Measurements from ENCODE around the gene ENPP3. TPM values are rescaled to one million over a fixed set of nuclear protein-coding genes. Genes with fewer than 3 reads are reported as not detected.
A peak's percentile ranks its signal among the peaks of the same experiment; 100 is the strongest.

ENPP3 gene
- total and polyA plus RNA-seq, 2 of the 13 experiments (the other 11 are each of a cell fraction or from before 2014, with no cell fraction given), result 40.0 to 75.4 TPM

- TF ChIP-seq MLX (CRISPR knock-in tag; IDR thresholded peaks at IDR 0.05) (peak; percentile 86; the same call in 1 of the 2 replicates), NFE2 (CRISPR knock-in tag; IDR thresholded peaks at IDR 0.05) (no peak), ZFP41 (CRISPR knock-in tag; IDR thresholded peaks at IDR 0.05; ENCODE audit: borderline replicate concordance) (no peak), PHF5A (CRISPR knock-in tag; IDR thresholded peaks at IDR 0.05; ENCODE audit: low read depth, unreplicated experiment) (peak; percentile 72), MED13 (CRISPR knock-in tag; IDR thresholded peaks at IDR 0.05) (no peak), BCL6 (CRISPR knock-in tag; IDR thresholded peaks at IDR 0.05) (peak; percentile 84), HNF4A (CRISPR knock-in tag; IDR thresholded peaks at IDR 0.05) (peak; percentile 85), ZNF441 (CRISPR knock-in tag; IDR thresholded peaks at IDR 0.05; ENCODE audit: borderline replicate concordance) (peak; percentile 28; the same call in 1 of the 2 replicates), ZNF614 (CRISPR knock-in tag; IDR thresholded peaks at IDR 0.05; ENCODE audit: borderline replicate concordance) (peak; percentile 87), ISX (CRISPR knock-in tag; conservative IDR thresholded peaks at IDR 0.05) (no peak), ZNF468 (CRISPR knock-in tag; IDR thresholded peaks at IDR 0.05) (no peak)
- TF ChIP-seq, protein P1, sequence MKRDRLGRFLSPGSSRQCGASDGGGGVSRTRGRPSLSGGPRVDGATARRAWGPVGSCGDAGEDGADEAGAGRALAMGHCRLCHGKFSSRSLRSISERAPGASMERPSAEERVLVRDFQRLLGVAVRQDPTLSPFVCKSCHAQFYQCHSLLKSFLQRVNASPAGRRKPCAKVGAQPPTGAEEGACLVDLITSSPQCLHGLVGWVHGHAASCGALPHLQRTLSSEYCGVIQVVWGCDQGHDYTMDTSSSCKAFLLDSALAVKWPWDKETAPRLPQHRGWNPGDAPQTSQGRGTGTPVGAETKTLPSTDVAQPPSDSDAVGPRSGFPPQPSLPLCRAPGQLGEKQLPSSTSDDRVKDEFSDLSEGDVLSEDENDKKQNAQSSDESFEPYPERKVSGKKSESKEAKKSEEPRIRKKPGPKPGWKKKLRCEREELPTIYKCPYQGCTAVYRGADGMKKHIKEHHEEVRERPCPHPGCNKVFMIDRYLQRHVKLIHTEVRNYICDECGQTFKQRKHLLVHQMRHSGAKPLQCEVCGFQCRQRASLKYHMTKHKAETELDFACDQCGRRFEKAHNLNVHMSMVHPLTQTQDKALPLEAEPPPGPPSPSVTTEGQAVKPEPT (CRISPR knock-in tag; IDR thresholded peaks at IDR 0.05; ENCODE audit: low read depth), result 0 out of 2 replicates have a peak, but pooled peaks have one; percentile 40
- TF ChIP-seq, protein P2, sequence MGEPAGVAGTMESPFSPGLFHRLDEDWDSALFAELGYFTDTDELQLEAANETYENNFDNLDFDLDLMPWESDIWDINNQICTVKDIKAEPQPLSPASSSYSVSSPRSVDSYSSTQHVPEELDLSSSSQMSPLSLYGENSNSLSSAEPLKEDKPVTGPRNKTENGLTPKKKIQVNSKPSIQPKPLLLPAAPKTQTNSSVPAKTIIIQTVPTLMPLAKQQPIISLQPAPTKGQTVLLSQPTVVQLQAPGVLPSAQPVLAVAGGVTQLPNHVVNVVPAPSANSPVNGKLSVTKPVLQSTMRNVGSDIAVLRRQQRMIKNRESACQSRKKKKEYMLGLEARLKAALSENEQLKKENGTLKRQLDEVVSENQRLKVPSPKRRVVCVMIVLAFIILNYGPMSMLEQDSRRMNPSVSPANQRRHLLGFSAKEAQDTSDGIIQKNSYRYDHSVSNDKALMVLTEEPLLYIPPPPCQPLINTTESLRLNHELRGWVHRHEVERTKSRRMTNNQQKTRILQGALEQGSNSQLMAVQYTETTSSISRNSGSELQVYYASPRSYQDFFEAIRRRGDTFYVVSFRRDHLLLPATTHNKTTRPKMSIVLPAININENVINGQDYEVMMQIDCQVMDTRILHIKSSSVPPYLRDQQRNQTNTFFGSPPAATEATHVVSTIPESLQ (CRISPR knock-in tag; conservative IDR thresholded peaks at IDR 0.05), result no peak
Observed at GRCh38 chr6:131754715-131755567, 117.8 kb downstream of the ENPP3 start (continued).
